Measurements from ENCODE around the gene HSFY1. TPM values are rescaled to one million over a fixed set of nuclear protein-coding genes. Genes with fewer than 3 reads are reported as not detected.

HSFY1 gene
- not detected in 5 replicates for total RNA-seq (2022; extraction: Qiagen RNA extraction; ENCODE audit: low read depth)

GRCh38 chrY:18546420-18546819 lies at the start of gene HSFY1:
Gene HSFY1 (plus strand): TSS chrY:18546720. CDS start chrY:18546788, 68 bp downstream.

Other genes with a start within 250 kb of the HSFY1 start
- gene HSFY2, start 227.0 kb downstream of the HSFY1 start, total RNA-seq (2022; extraction: Qiagen RNA extraction; ENCODE audit: low read depth): not detected in 5 replicates